GM23248 (cell line): Measurements from ENCODE around the gene SLC7A1. TPM values are rescaled to one million over a fixed set of nuclear protein-coding genes. Genes with fewer than 3 reads are reported as not detected.

Experiments used
- DNase-seq: peaks from one replicate; pipeline ENCODE4 v3.0.0-alpha.2; 2015
- H2AFZ ChIP-seq: fragments of 200-600 bp; sonication (generic); 2 replicates; pipeline ENCODE4 v1.6.1; 2016; ENCODE audit warnings: antibody characterized with exemption
- H3F3A ChIP-seq: fragments of 200-600 bp; sonication (generic); 2 replicates; pipeline ENCODE4 v1.6.1; 2016; ENCODE audit warnings: mild to moderate bottlenecking, antibody characterized with exemption, mixed run types; ENCODE audit not compliant: insufficient read depth
- H3K27ac ChIP-seq: fragments of 200-600 bp; sonication (generic); 2 replicates; pipeline ENCODE4 v1.5.1; 2016; ENCODE audit warnings: mild to moderate bottlenecking
- H3K27me3 ChIP-seq: fragments of 200-600 bp; sonication (generic); replicated peaks from 2 replicates; pipeline ENCODE4 v1.6.1; 2016; ENCODE audit warnings: mild to moderate bottlenecking; ENCODE audit not compliant: insufficient read depth
- H3K36me3 ChIP-seq: fragments of 200-600 bp; sonication (generic); 2 replicates; pipeline ENCODE4 v1.6.1; 2016; ENCODE audit warnings: low read depth, mild to moderate bottlenecking
- H3K4me1 ChIP-seq: fragments of 200-600 bp; sonication (generic); 2 replicates; pipeline ENCODE4 v1.6.1; 2016; ENCODE audit warnings: mild to moderate bottlenecking; ENCODE audit not compliant: insufficient read depth
- H3K4me2 ChIP-seq: fragments of 200-600 bp; sonication (generic); one replicate; pipeline ENCODE4 v1.6.1; 2016; ENCODE audit warnings: mild to moderate bottlenecking; ENCODE audit not compliant: unreplicated experiment
- H3K4me3 ChIP-seq: fragments of 200-600 bp; sonication (generic); 2 replicates; pipeline ENCODE4 v1.5.1; 2016; ENCODE audit warnings: mild to moderate bottlenecking
- H3K79me2 ChIP-seq: fragments of 200-600 bp; sonication (generic); 2 replicates; pipeline ENCODE4 v1.6.1; 2016; ENCODE audit warnings: mild to moderate bottlenecking; ENCODE audit not compliant: insufficient read depth
- H3K9ac ChIP-seq: fragments of 200-600 bp; sonication (generic); 2 replicates; pipeline ENCODE4 v1.6.1; 2016; ENCODE audit warnings: mild to moderate bottlenecking
- H3K9me2 ChIP-seq: fragments of 200-600 bp; sonication (generic); 2 replicates; pipeline ENCODE4 v1.6.1; 2016; ENCODE audit warnings: mixed run types, mild to moderate bottlenecking, moderate library complexity; ENCODE audit not compliant: insufficient read depth
- H3K9me3 ChIP-seq: fragments of 200-600 bp; sonication (generic); one replicate; pipeline ENCODE4 v1.6.1; 2017; ENCODE audit warnings: low read depth
- H4K20me1 ChIP-seq: fragments of 200-600 bp; sonication (generic); 2 replicates; pipeline ENCODE4 v1.6.0; 2016; ENCODE audit not compliant: insufficient read depth
- EZH2 ChIP-seq: fragments of 200-600 bp; sonication (generic); IDR thresholded peaks from 2 replicates; pipeline ENCODE4 v1.6.1; 2018; ENCODE audit warnings: antibody characterized with exemption, mild to moderate bottlenecking; ENCODE audit not compliant: insufficient read depth, poor library complexity, severe bottlenecking
- EZH2phosphoT487 ChIP-seq: fragments of 200-600 bp; sonication (generic); IDR thresholded peaks from 2 replicates; pipeline ENCODE4 v1.6.1; 2018; ENCODE audit warnings: antibody characterized with exemption, moderate library complexity, mild to moderate bottlenecking, low read depth; ENCODE audit not compliant: insufficient read depth
- WGBS, 2 experiments: methylation state at CpG; one replicate each; pipeline ENCODE4 v1.1.6; 2015 to 2017; ENCODE audit warnings: low lambda C conversion rate in 2 of 2, low coverage in 1 of 2; ENCODE audit errors: missing lambda C conversion rate in 2 of 2; 5-methylcytosine and 5-hydroxymethylcytosine counted together
- in situ Hi-C: fragments of 300-500 bp; cut with MboI; formaldehyde crosslinking; loops from 2 replicates; pipeline ENCODE4 v1.15.0; 2020
- polyA plus RNA-seq: library from polyadenylated mRNA; unstranded; fragments of >200 nt; fragmentation: Nextera tagmentation; extraction: Ambion mirVana; gene quantifications from 2 replicates; pipeline ENCODE4 v1.2.1, GENCODE V29; 2016
- total RNA-seq: library from RNA; depleted of rRNA; stranded (reverse); fragments of >200 nt; shearing (Covaris generic); gene quantifications from 2 replicates; pipeline ENCODE4 v1.2.3, GENCODE V29; 2014

The SLC7A1 gene
- total and polyA plus RNA-seq, 2 experiments from 2014 or later, result 34.7 to 38.6 TPM

- 87 to 90% methylated on average over 7 of the region's 7 CpGs for WGBS, 2 experiments
- no peak overlapping the region for H3K27ac ChIP-seq
- no peak overlapping the region for H2AFZ ChIP-seq
- no peak overlapping the region for H3K4me2 ChIP-seq
- no peak overlapping the region for H3K9ac ChIP-seq
- H3K4me3 ChIP-seq, result no peak overlapping the region
- H3K9me2 ChIP-seq, result no peaks in the 10 kb centered on the region
- H3K36me3 ChIP-seq, result peaks cover 45% of the 10 kb centered on the region
- in situ Hi-C loops, result no loop called here
- no peak for DNase-seq
- H3K79me2 ChIP-seq, result peaks cover 100% of the 10 kb centered on the region
- peaks cover 12% of the 10 kb centered on the region for H4K20me1 ChIP-seq
- peaks cover 8% of the 10 kb centered on the region for H3K4me1 ChIP-seq
- peaks cover 28% of the 10 kb centered on the region for H3F3A ChIP-seq
- no peaks in the 10 kb centered on the region for H3K27me3 ChIP-seq
- no peak for TF ChIP-seq EZH2
- no peak for TF ChIP-seq EZH2phosphoT487
- H3K9me3 ChIP-seq, result no peaks in the 10 kb centered on the region
Observed at GRCh38 chr13:29536853-29537252, 58.6 kb downstream of the SLC7A1 start.

GRCh38 chr13:29535663-29536655, 59.5 kb downstream of the SLC7A1 start:
- H3K4me1 ChIP-seq, result peaks cover 17% of the 10 kb centered on the region
- peaks cover 100% of the 10 kb centered on the region for H3K79me2 ChIP-seq
- WGBS, 2 experiments, result 96 to 97% methylated on average over 24 of the region's 24 CpGs
- H4K20me1 ChIP-seq, result peaks cover 12% of the 10 kb centered on the region
- H3F3A ChIP-seq, result peaks cover 28% of the 10 kb centered on the region
- no peaks in the 10 kb centered on the region for H3K9me2 ChIP-seq
- H3K9me3 ChIP-seq, result no peaks in the 10 kb centered on the region
- TF ChIP-seq EZH2phosphoT487 (no peak), EZH2 (no peak)
- H3K27me3 ChIP-seq, result no peaks in the 10 kb centered on the region
- H3K27ac ChIP-seq, result no peak overlapping the region
- no peak overlapping the region for H2AFZ ChIP-seq
- peaks cover 54% of the 10 kb centered on the region for H3K36me3 ChIP-seq
- H3K4me3 ChIP-seq, result no peak overlapping the region
- DNase-seq, result no peak
- no peak overlapping the region for H3K9ac ChIP-seq
- in situ Hi-C loops, result no loop called here
- no peak overlapping the region for H3K4me2 ChIP-seq

- no peak overlapping the region for H3K4me2 ChIP-seq
Observed at GRCh38 chr13:29534083-29534482, 61.4 kb downstream of the SLC7A1 start.

GRCh38 chr13:29532821-29533220, 62.7 kb downstream of the SLC7A1 start:
- in situ Hi-C loops, result no loop called here
- Histone ChIP-seq H3F3A (peaks cover 37% of the 10 kb centered on the region), H3K9me3 (no peaks in the 10 kb centered on the region), H2AFZ (no peak overlapping the region), H3K27me3 (no peaks in the 10 kb centered on the region), H3K4me3 (no peak overlapping the region), H3K9ac (peak overlapping the region; percentile 68), H3K79me2 (peaks cover 100% of the 10 kb centered on the region), H4K20me1 (no peaks in the 10 kb centered on the region), H3K4me2 (no peak overlapping the region), H3K4me1 (peaks cover 18% of the 10 kb centered on the region), H3K9me2 (no peaks in the 10 kb centered on the region), H3K27ac (peak overlapping the region; percentile 82), H3K36me3 (peaks cover 78% of the 10 kb centered on the region)
- TF ChIP-seq EZH2 (no peak), EZH2phosphoT487 (no peak)
- peak; percentile 32 for DNase-seq
- WGBS, 2 experiments, result 84 to 86% methylated on average over 17 of the region's 17 CpGs

More at GRCh38 chr13:29534083-29534482, 61.4 kb downstream of the SLC7A1 start:
- Histone ChIP-seq H3F3A (peaks cover 37% of the 10 kb centered on the region), H2AFZ (no peak overlapping the region), H3K36me3 (peaks cover 68% of the 10 kb centered on the region), H3K9me2 (no peaks in the 10 kb centered on the region), H3K27me3 (no peaks in the 10 kb centered on the region), H3K4me3 (no peak overlapping the region), H3K79me2 (peaks cover 100% of the 10 kb centered on the region), H3K9ac (no peak overlapping the region), H3K27ac (no peak overlapping the region), H3K9me3 (no peaks in the 10 kb centered on the region), H3K4me1 (peaks cover 18% of the 10 kb centered on the region), H4K20me1 (peaks cover 2% of the 10 kb centered on the region; the same call in 1 of the 2 replicates)
- WGBS, 2 experiments, result 74 to 80% methylated on average over 4 of the region's 4 CpGs
- TF ChIP-seq EZH2phosphoT487, result no peak
- TF ChIP-seq EZH2, result no peak
- in situ Hi-C loops, result no loop called here
- no peak for DNase-seq
